Ishikawa (cell line): ENCODE data around the gene CAMTA1.

Source experiments
- CEBPB ChIP-seq: IDR thresholded peaks from 2 replicates; pipeline ENCODE4 v1.6.1; 2012
- CREB1 ChIP-seq: IDR thresholded peaks from 2 replicates; pipeline ENCODE4 v1.6.1; 2012; ENCODE audit warnings: low read depth
- EGR1 ChIP-seq: IDR thresholded peaks from 2 replicates; pipeline ENCODE4 v1.6.1; 2012
- EP300 ChIP-seq: IDR thresholded peaks from 2 replicates; pipeline ENCODE4 v1.6.1; 2012; ENCODE audit warnings: borderline replicate concordance
- FOXM1 ChIP-seq: IDR thresholded peaks from 2 replicates; pipeline ENCODE4 v1.6.1; 2012; ENCODE audit warnings: low read depth, borderline replicate concordance
- NFIC ChIP-seq: IDR thresholded peaks from 2 replicates; pipeline ENCODE4 v1.6.1; 2012
- RAD21 ChIP-seq: IDR thresholded peaks from 2 replicates; pipeline ENCODE4 v1.6.1; 2012; ENCODE audit warnings: low read depth
- TAF1 ChIP-seq: IDR thresholded peaks from 2 replicates; pipeline ENCODE4 v1.6.1; 2012; ENCODE audit warnings: low read depth, mild to moderate bottlenecking
- TCF12 ChIP-seq: IDR thresholded peaks from 2 replicates; pipeline ENCODE4 v1.6.1; 2012; ENCODE audit warnings: low read depth
- TEAD4 ChIP-seq: IDR thresholded peaks from 2 replicates; pipeline ENCODE4 v1.6.1; 2012
- USF1 ChIP-seq: IDR thresholded peaks from 2 replicates; pipeline ENCODE4 v1.6.1; 2012
- YY1 ChIP-seq: IDR thresholded peaks from 2 replicates; pipeline ENCODE4 v1.6.1; 2012; ENCODE audit warnings: low read depth
- ZBTB7A ChIP-seq: IDR thresholded peaks from 2 replicates; pipeline ENCODE4 v1.6.1; 2012; ENCODE audit warnings: low read depth
- TF ChIP-seq, protein P1 (sequence below): IDR thresholded peaks from 2 replicates; pipeline ENCODE4 v1.6.1; 2012
- TF ChIP-seq, protein P2 (sequence below): IDR thresholded peaks from 2 replicates; pipeline ENCODE4 v1.6.1; 2012; ENCODE audit warnings: low read depth, mild to moderate bottlenecking

CAMTA1 gene

GRCh38 chr1:7726623-7727022 lies 941.4 kb downstream of the CAMTA1 start:
- TF ChIP-seq USF1 (no peak), RAD21 (no peak), EGR1 (no peak), TEAD4 (no peak), TAF1 (no peak), TCF12 (no peak), CREB1 (no peak), FOXM1 (no peak), ZBTB7A (no peak), CEBPB (no peak), YY1 (no peak), EP300 (no peak), NFIC (no peak)
- TF ChIP-seq, protein P1, sequence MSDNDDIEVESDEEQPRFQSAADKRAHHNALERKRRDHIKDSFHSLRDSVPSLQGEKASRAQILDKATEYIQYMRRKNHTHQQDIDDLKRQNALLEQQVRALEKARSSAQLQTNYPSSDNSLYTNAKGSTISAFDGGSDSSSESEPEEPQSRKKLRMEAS: no peak
- TF ChIP-seq, protein P2, sequence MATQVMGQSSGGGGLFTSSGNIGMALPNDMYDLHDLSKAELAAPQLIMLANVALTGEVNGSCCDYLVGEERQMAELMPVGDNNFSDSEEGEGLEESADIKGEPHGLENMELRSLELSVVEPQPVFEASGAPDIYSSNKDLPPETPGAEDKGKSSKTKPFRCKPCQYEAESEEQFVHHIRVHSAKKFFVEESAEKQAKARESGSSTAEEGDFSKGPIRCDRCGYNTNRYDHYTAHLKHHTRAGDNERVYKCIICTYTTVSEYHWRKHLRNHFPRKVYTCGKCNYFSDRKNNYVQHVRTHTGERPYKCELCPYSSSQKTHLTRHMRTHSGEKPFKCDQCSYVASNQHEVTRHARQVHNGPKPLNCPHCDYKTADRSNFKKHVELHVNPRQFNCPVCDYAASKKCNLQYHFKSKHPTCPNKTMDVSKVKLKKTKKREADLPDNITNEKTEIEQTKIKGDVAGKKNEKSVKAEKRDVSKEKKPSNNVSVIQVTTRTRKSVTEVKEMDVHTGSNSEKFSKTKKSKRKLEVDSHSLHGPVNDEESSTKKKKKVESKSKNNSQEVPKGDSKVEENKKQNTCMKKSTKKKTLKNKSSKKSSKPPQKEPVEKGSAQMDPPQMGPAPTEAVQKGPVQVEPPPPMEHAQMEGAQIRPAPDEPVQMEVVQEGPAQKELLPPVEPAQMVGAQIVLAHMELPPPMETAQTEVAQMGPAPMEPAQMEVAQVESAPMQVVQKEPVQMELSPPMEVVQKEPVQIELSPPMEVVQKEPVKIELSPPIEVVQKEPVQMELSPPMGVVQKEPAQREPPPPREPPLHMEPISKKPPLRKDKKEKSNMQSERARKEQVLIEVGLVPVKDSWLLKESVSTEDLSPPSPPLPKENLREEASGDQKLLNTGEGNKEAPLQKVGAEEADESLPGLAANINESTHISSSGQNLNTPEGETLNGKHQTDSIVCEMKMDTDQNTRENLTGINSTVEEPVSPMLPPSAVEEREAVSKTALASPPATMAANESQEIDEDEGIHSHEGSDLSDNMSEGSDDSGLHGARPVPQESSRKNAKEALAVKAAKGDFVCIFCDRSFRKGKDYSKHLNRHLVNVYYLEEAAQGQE: no peak

DNA sequence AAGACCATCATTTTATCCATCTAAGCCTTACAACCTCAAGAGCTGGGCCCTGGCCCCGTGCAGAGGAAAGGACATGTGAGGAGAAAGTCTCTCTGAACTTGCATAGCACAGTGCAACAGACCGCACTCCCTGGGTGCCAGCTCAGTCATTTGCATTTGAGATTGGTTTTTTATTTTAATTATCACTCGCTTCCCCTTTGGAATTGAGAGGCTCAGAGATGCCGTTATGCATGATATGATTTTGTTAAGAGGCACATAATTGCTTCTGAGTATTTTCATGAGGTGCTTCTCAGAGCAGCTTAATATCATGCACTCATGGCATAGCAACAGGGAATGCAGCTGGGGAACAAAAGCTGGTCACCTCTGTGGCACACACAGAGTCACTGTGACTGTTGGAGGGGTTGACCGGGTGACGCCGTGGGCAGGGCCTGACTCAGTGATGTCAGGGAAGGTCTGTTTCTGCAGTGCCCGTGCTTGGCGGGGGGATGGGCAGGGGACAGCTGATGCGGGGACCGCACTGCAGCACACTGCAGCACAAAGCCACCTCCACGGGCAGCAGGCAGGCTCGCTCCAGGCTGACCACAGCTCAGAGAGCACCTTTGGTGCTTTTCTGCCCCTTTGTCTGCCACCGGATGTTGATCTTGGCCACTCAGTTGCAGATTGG lies 942.7 kb downstream of the CAMTA1 start:
- no peak for TF ChIP-seq CEBPB
- TF ChIP-seq TCF12: no peak
- no peak for TF ChIP-seq EP300
- TF ChIP-seq, protein P2: no peak
- no peak for TF ChIP-seq YY1
- no peak for TF ChIP-seq EGR1
- no peak for TF ChIP-seq FOXM1
- TF ChIP-seq TAF1: no peak

DNA sequence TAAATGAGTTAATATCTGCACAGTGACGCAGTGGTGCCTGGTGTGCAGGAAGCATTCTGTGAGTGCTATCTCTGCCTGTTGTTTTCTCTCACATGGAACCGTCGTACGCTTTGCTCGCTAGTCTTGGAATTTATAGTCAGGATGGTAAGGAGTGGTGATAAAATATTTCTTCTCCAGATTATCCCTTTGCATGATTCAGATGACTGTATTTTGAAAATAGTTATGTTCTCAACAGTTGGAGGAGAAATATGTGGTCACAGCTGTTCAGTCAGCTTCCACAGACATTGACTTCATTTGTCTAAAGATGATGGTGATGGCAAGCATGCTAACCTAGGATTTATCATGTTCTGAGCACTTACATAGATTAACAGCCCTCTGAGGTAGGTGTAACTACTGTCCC lies 944.5 kb downstream of the CAMTA1 start:
- TF ChIP-seq EP300 (no peak), EGR1 (no peak), CREB1 (no peak), TAF1 (no peak), YY1 (no peak), USF1 (no peak), TEAD4 (no peak), CEBPB (no peak), ZBTB7A (no peak), FOXM1 (no peak), RAD21 (no peak), NFIC (no peak), TCF12 (no peak)
- TF ChIP-seq, protein P2: no peak
- TF ChIP-seq, protein P1: no peak

DNA sequence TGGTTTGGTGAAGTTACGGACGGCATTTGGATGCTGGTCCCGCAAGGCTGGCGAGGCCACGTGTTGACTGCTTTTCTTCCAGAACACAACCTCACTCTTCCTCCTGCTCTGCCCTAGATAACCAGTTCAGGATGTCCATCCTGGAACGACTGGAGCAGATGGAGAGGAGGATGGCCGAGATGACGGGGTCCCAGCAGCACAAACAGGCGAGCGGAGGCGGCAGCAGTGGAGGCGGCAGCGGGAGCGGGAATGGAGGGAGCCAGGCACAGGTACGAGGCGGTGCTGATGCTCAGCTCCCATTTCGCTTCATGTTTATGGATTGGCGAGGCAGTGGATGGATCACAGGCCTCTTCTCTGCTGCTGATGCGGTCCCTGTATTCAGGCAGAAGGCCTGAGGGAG lies 947.1 kb downstream of the CAMTA1 start:
- no peak for TF ChIP-seq CEBPB
- TF ChIP-seq TCF12: no peak
- TF ChIP-seq EP300: no peak
- TF ChIP-seq TAF1: no peak
- TF ChIP-seq RAD21: no peak
- no peak for TF ChIP-seq NFIC
- no peak for TF ChIP-seq EGR1
- no peak for TF ChIP-seq YY1
- no peak for TF ChIP-seq ZBTB7A
- TF ChIP-seq, protein P1: no peak
- TF ChIP-seq FOXM1: no peak
- TF ChIP-seq, protein P2: no peak
- no peak for TF ChIP-seq CREB1
- no peak for TF ChIP-seq TEAD4
- TF ChIP-seq USF1: no peak
